ENCODE measurements around the gene SRP68.

The SRP68 gene

DNA sequence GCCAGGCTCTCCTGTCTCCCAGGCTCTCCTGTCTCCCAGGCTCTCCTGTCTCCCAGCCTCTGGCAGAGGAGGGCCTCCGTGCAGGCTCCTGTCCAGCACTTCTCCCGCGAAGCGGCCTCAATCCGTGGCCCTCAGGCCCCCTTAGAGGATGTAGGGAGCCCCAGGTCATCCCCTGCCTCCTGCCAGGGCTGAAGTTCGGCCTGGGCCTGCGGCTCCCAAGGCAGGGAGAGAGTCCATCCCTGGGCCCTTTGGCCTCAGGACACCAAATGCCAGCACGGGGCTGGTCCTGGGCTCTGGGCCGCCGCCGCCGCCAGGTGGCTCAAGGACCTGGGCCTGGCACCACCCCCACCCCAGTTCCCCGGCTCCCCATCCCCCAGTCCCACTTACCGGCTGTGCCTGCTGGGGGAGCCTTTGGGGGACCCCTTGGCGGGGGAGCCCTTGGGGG lies 45.6 kb downstream of the SRP68 start:
- Histone ChIP-seq H3K4me2 (ENCODE audit: low read depth, low read length) (no peak overlapping the region), H3K9me3 (replicated peaks; ENCODE audit: insufficient read depth, low read length) (no peaks in the 10 kb centered on the region), H3F3A (ENCODE audit: insufficient read depth, low read length) (no peaks in the 10 kb centered on the region), H3K27ac (ENCODE audit: low read length) (no peak overlapping the region), H2AFZ (ENCODE audit: low read length) (no peak overlapping the region), H3K9me2 (replicated peaks; ENCODE audit: insufficient read depth, low read length) (no peaks in the 10 kb centered on the region), H3K36me3 (replicated peaks; ENCODE audit: insufficient read depth, low read length) (no peaks in the 10 kb centered on the region), H4K20me1 (ENCODE audit: insufficient read depth, low read length) (no peaks in the 10 kb centered on the region), H3K4me1 (ENCODE audit: low read length) (no peaks in the 10 kb centered on the region), H3K79me2 (ENCODE audit: low read length) (no peaks in the 10 kb centered on the region), H3K27me3 (replicated peaks; ENCODE audit: insufficient read depth, low read length) (peaks cover 13% of the 10 kb centered on the region; the same call in 1 of the 2 replicates), H3K9ac (ENCODE audit: low read length) (no peak overlapping the region), H3K4me3 (ENCODE audit: low read length) (no peak overlapping the region)
- TF ChIP-seq, protein P1, sequence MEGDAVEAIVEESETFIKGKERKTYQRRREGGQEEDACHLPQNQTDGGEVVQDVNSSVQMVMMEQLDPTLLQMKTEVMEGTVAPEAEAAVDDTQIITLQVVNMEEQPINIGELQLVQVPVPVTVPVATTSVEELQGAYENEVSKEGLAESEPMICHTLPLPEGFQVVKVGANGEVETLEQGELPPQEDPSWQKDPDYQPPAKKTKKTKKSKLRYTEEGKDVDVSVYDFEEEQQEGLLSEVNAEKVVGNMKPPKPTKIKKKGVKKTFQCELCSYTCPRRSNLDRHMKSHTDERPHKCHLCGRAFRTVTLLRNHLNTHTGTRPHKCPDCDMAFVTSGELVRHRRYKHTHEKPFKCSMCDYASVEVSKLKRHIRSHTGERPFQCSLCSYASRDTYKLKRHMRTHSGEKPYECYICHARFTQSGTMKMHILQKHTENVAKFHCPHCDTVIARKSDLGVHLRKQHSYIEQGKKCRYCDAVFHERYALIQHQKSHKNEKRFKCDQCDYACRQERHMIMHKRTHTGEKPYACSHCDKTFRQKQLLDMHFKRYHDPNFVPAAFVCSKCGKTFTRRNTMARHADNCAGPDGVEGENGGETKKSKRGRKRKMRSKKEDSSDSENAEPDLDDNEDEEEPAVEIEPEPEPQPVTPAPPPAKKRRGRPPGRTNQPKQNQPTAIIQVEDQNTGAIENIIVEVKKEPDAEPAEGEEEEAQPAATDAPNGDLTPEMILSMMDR (IDR thresholded peaks at IDR 0.05; ENCODE audit: low read length): no peak
- no peak for TF ChIP-seq EZH2 (optimal IDR thresholded peaks at IDR 0.05; ENCODE audit: low read depth, low read length)
- no peak for DNase-seq

GRCh38 chr17:76025294-76025693 lies 47.0 kb downstream of the SRP68 start:
- no peaks in the 10 kb centered on the region for H3K4me1 ChIP-seq (ENCODE audit: low read length)
- no peak overlapping the region for H3K4me2 ChIP-seq (ENCODE audit: low read depth, low read length)
- H3K36me3 ChIP-seq (replicated peaks; ENCODE audit: insufficient read depth, low read length): no peaks in the 10 kb centered on the region

GRCh38 chr17:76024353-76024752 lies 48.0 kb downstream of the SRP68 start:
- peaks cover 16% of the 10 kb centered on the region; the same call in 1 of the 2 replicates for H3K27me3 ChIP-seq (replicated peaks; ENCODE audit: insufficient read depth, low read length)
- H3K4me2 ChIP-seq (ENCODE audit: low read depth, low read length): no peak overlapping the region
- no peak overlapping the region for H2AFZ ChIP-seq (ENCODE audit: low read length)
- no peak overlapping the region for H3K9ac ChIP-seq (ENCODE audit: low read length)
- H3K9me3 ChIP-seq (replicated peaks; ENCODE audit: insufficient read depth, low read length): no peaks in the 10 kb centered on the region
- no peaks in the 10 kb centered on the region for H3F3A ChIP-seq (ENCODE audit: insufficient read depth, low read length)
- no peak for DNase-seq
- no peaks in the 10 kb centered on the region for H3K4me1 ChIP-seq (ENCODE audit: low read length)
- no peaks in the 10 kb centered on the region for H3K79me2 ChIP-seq (ENCODE audit: low read length)
- H3K9me2 ChIP-seq (replicated peaks; ENCODE audit: insufficient read depth, low read length): no peaks in the 10 kb centered on the region
- no peaks in the 10 kb centered on the region for H3K36me3 ChIP-seq (replicated peaks; ENCODE audit: insufficient read depth, low read length)
- TF ChIP-seq, protein P1 (IDR thresholded peaks at IDR 0.05; ENCODE audit: low read length): no peak
- TF ChIP-seq EZH2 (optimal IDR thresholded peaks at IDR 0.05; ENCODE audit: low read depth, low read length) (no peak), EZH2phosphoT487 (IDR thresholded peaks at IDR 0.05; ENCODE audit: low read length) (no peak)
- no peak overlapping the region for H3K27ac ChIP-seq (ENCODE audit: low read length)
- no peak overlapping the region for H3K4me3 ChIP-seq (ENCODE audit: low read length)
- no peaks in the 10 kb centered on the region for H4K20me1 ChIP-seq (ENCODE audit: insufficient read depth, low read length)

More at GRCh38 chr17:76025294-76025693, 47.0 kb downstream of the SRP68 start:
- peaks cover 14% of the 10 kb centered on the region; the same call in 1 of the 2 replicates for H3K27me3 ChIP-seq (replicated peaks; ENCODE audit: insufficient read depth, low read length)
- no peak overlapping the region for H2AFZ ChIP-seq (ENCODE audit: low read length)
- no peaks in the 10 kb centered on the region for H3K9me2 ChIP-seq (replicated peaks; ENCODE audit: insufficient read depth, low read length)
- no peaks in the 10 kb centered on the region for H3F3A ChIP-seq (ENCODE audit: insufficient read depth, low read length)
- H3K79me2 ChIP-seq (ENCODE audit: low read length): no peaks in the 10 kb centered on the region
- no peak overlapping the region for H3K9ac ChIP-seq (ENCODE audit: low read length)
- H3K27ac ChIP-seq (ENCODE audit: low read length): no peak overlapping the region
- no peak overlapping the region for H3K4me3 ChIP-seq (ENCODE audit: low read length)
- no peak for DNase-seq
- no peaks in the 10 kb centered on the region for H3K9me3 ChIP-seq (replicated peaks; ENCODE audit: insufficient read depth, low read length)
- H4K20me1 ChIP-seq (ENCODE audit: insufficient read depth, low read length): no peaks in the 10 kb centered on the region
- TF ChIP-seq EZH2phosphoT487 (IDR thresholded peaks at IDR 0.05; ENCODE audit: low read length) (no peak), EZH2 (optimal IDR thresholded peaks at IDR 0.05; ENCODE audit: low read depth, low read length) (no peak)
- TF ChIP-seq, protein P1 (IDR thresholded peaks at IDR 0.05; ENCODE audit: low read length): no peak

All from MM.1S (cell line).